Measurements from ENCODE around the gene LIN28B. TPM values are rescaled to one million over a fixed set of nuclear protein-coding genes. Genes with fewer than 3 reads are reported as not detected.

Gene LIN28B
- total and polyA plus RNA-seq, 4 donors, result 0.12 to 0.14 TPM; not detected in 2

DNA sequence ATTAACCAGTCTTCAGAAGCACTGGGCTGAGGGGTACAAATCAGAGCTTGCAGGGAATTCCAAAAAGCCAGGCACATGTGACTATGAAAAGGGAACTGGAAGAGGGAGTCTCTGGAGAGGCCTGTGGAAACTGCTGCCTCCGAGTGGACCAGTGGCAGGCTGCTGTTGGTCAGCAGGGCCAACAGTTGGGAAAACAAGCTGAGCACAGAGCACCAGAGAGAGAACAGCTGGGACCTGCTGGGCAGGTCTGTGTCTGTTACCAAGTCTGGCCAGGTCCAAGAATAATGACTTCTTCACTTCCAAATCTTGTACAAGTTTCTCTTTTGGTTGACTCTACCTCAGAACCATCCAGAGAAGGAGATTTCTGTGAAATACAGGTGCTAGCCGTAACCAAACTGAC lies 81.4 kb downstream of the LIN28B start:
- Histone ChIP-seq H3K9me3 (ENCODE audit: control insufficient read depth in 4 of 4, insufficient read depth in 3 of 4, low read length in 3 of 4) (no peaks in the 10 kb centered on the region), H3K27ac (ENCODE audit: low read depth in 1 of 2, low read length in 1 of 2) (no peak overlapping the region), H3K9ac (ENCODE audit: insufficient read depth in 1 of 2, low read length in 2 of 2) (no peak overlapping the region), H3K4me1 (ENCODE audit: control insufficient read depth in 5 of 5, insufficient read depth in 5 of 5, low read length in 5 of 5) (no peaks in the 10 kb centered on the region), H3K27me3 (ENCODE audit: control insufficient read depth in 3 of 3, insufficient read depth in 3 of 3, low read length in 2 of 3) (no peaks in the 10 kb centered on the region), H3K4me3 (no peak overlapping the region), H3K36me3 (ENCODE audit: control insufficient read depth in 4 of 4, insufficient read depth in 4 of 4, low read length in 4 of 4) (no peaks in the 10 kb centered on the region)
- 72 to 85% methylated on average over 2 of the region's 2 CpGs for WGBS, 2 donors
- DNase-seq, result no peak
- ATAC-seq (ENCODE audit: insufficient read depth, low FRiP score), result no peak
- TF ChIP-seq, protein P1, sequence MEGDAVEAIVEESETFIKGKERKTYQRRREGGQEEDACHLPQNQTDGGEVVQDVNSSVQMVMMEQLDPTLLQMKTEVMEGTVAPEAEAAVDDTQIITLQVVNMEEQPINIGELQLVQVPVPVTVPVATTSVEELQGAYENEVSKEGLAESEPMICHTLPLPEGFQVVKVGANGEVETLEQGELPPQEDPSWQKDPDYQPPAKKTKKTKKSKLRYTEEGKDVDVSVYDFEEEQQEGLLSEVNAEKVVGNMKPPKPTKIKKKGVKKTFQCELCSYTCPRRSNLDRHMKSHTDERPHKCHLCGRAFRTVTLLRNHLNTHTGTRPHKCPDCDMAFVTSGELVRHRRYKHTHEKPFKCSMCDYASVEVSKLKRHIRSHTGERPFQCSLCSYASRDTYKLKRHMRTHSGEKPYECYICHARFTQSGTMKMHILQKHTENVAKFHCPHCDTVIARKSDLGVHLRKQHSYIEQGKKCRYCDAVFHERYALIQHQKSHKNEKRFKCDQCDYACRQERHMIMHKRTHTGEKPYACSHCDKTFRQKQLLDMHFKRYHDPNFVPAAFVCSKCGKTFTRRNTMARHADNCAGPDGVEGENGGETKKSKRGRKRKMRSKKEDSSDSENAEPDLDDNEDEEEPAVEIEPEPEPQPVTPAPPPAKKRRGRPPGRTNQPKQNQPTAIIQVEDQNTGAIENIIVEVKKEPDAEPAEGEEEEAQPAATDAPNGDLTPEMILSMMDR (IDR thresholded peaks at IDR 0.05; ENCODE audit: control extremely low read depth, extremely low read depth), result no peak

DNA sequence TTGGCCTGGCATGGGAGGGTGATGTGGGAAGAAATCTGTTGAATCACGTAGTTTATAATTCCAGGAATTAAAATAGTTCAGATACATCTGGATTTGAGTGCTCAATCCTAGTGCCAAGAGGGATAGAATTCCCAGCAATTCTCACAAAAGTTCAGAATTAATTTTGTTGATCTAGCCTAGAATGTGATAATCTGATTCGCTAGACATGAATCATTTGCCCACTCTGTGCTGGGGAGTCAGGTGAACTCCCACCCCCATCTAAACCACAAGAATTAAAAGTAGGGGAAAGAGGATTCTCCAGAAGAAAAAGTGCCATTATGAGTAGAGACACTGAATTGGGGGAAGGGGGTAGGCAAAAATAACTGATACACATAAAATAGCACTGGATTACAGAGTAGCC lies 85.0 kb downstream of the LIN28B start:
- Histone ChIP-seq H3K27ac (ENCODE audit: low read depth in 1 of 2, low read length in 1 of 2) (no peak overlapping the region), H3K9ac (ENCODE audit: insufficient read depth in 1 of 2, low read length in 2 of 2) (no peak overlapping the region), H3K9me3 (ENCODE audit: control insufficient read depth in 4 of 4, insufficient read depth in 3 of 4, low read length in 3 of 4) (no peaks in the 10 kb centered on the region), H3K4me1 (ENCODE audit: control insufficient read depth in 5 of 5, insufficient read depth in 5 of 5, low read length in 5 of 5) (no peaks in the 10 kb centered on the region), H3K36me3 (ENCODE audit: control insufficient read depth in 4 of 4, insufficient read depth in 4 of 4, low read length in 4 of 4) (no peaks in the 10 kb centered on the region), H3K4me3 (no peak overlapping the region), H3K27me3 (ENCODE audit: control insufficient read depth in 3 of 3, insufficient read depth in 3 of 3, low read length in 2 of 3) (no peaks in the 10 kb centered on the region)
- TF ChIP-seq, protein P1 (IDR thresholded peaks at IDR 0.05; ENCODE audit: control extremely low read depth, extremely low read depth), result no peak
- DNase-seq, result no peak
- no peak for ATAC-seq (ENCODE audit: insufficient read depth, low FRiP score)
- 90 to 94% methylated on average over 2 of the region's 2 CpGs for WGBS, 2 donors

DNA sequence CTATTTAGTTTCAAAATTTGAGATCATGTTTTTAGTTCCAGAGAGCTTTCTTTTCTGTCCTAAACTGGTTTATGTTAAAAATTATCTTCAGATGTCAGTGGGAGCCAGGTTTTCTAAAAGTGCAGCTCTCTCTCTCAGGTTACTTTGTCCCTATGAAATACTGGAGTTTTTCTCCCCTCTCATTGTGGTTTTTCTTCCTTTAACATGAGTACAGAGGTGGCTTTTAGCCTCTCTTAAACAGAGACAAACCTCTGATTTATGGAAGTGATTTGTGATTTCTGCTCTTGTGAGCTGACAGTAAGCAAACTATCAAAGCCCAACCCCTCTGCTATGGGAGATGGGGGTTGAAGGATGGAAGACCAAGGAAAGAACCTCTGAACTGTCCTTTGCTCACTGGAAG lies 85.7 kb downstream of the LIN28B start:
- Histone ChIP-seq H3K27me3 (ENCODE audit: control insufficient read depth in 3 of 3, insufficient read depth in 3 of 3, low read length in 2 of 3) (no peaks in the 10 kb centered on the region), H3K4me3 (no peak overlapping the region), H3K4me1 (ENCODE audit: control insufficient read depth in 5 of 5, insufficient read depth in 5 of 5, low read length in 5 of 5) (no peaks in the 10 kb centered on the region), H3K9ac (ENCODE audit: insufficient read depth in 1 of 2, low read length in 2 of 2) (no peak overlapping the region), H3K27ac (ENCODE audit: low read depth in 1 of 2, low read length in 1 of 2) (no peak overlapping the region), H3K9me3 (ENCODE audit: control insufficient read depth in 4 of 4, insufficient read depth in 3 of 4, low read length in 3 of 4) (no peaks in the 10 kb centered on the region), H3K36me3 (ENCODE audit: control insufficient read depth in 4 of 4, insufficient read depth in 4 of 4, low read length in 4 of 4) (no peaks in the 10 kb centered on the region)
- DNase-seq (no peak), ATAC-seq (ENCODE audit: insufficient read depth, low FRiP score) (no peak)
- TF ChIP-seq, protein P1 (IDR thresholded peaks at IDR 0.05; ENCODE audit: control extremely low read depth, extremely low read depth), result no peak

DNA sequence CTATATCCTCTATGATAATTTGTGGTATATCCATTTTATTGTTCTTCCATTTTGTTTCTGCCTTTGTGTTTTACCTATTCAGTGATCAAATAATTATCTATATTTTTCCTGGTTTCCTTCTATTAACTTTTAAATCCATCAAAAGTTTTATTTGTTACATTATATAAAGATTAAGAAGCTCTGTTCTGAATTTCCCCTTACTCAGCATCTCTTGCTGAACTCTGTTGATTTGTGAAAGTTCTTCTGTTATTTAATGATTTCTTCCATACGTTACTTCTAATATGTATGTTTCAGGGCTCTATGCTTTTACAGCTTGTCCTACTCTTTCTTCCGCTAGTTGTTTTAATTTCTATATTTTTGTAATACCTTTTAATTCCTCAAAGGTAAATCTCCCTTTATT lies 87.1 kb downstream of the LIN28B start:
- ATAC-seq (ENCODE audit: insufficient read depth, low FRiP score), result no peak
- H3K27me3 ChIP-seq (ENCODE audit: control insufficient read depth in 3 of 3, insufficient read depth in 3 of 3, low read length in 2 of 3), result no peaks in the 10 kb centered on the region
- H3K9ac ChIP-seq (ENCODE audit: insufficient read depth in 1 of 2, low read length in 2 of 2), result no peak overlapping the region
- H3K4me1 ChIP-seq (ENCODE audit: control insufficient read depth in 5 of 5, insufficient read depth in 5 of 5, low read length in 5 of 5), result no peaks in the 10 kb centered on the region
- WGBS, 2 donors, result 96 to 98% methylated on average over 2 of the region's 2 CpGs
- no peak overlapping the region for H3K27ac ChIP-seq (ENCODE audit: low read depth in 1 of 2, low read length in 1 of 2)
- no peaks in the 10 kb centered on the region for H3K36me3 ChIP-seq (ENCODE audit: control insufficient read depth in 4 of 4, insufficient read depth in 4 of 4, low read length in 4 of 4)
- H3K4me3 ChIP-seq, result no peak overlapping the region
- H3K9me3 ChIP-seq (ENCODE audit: control insufficient read depth in 4 of 4, insufficient read depth in 3 of 4, low read length in 3 of 4), result no peaks in the 10 kb centered on the region
- TF ChIP-seq, protein P1 (IDR thresholded peaks at IDR 0.05; ENCODE audit: control extremely low read depth, extremely low read depth), result no peak
- no peak for DNase-seq

All from lung (tissue), 12 donors.